SK-N-SH (cell line): ENCODE data around the gene SBF2.
"Not testable (repeated sequence)": the region's sequence is repeated elsewhere in the genome, so short reads cannot be mapped to it uniquely, and the experiment has no call there.

ENCODE experiments used
- CTCF ChIP-seq: fragments of 200-600 bp; sonication (generic); IDR thresholded peaks from 2 replicates; pipeline ENCODE4 v1.6.1; 2017; ENCODE audit warnings: antibody characterized with exemption, mild to moderate bottlenecking, moderate library complexity
- EP300 ChIP-seq, 2 experiments: IDR thresholded peaks; 2 replicates each; pipeline versions ENCODE4 v1.4.0 to v1.6.1; 2012; ENCODE audit warnings: borderline replicate concordance in 1 of 2, low read depth in 1 of 2, low read length in 1 of 2
- EZH2phosphoT487 ChIP-seq: fragments of 200-600 bp; sonication (generic); IDR thresholded peaks from 2 replicates; pipeline ENCODE4 v1.6.1; 2017; ENCODE audit warnings: low read depth, mixed run types, mild to moderate bottlenecking, antibody characterized with exemption, moderate library complexity, borderline replicate concordance
- JUND ChIP-seq: IDR thresholded peaks from 2 replicates; pipeline ENCODE4 v1.4.0; 2012
- MAX ChIP-seq: IDR thresholded peaks from 2 replicates; pipeline ENCODE4 v1.4.0; 2012; ENCODE audit warnings: low read depth
- POLR2AphosphoS5 ChIP-seq: IDR thresholded peaks from 2 replicates; pipeline ENCODE4 v1.6.1; 2012; ENCODE audit warnings: low read depth, low read length
- RXRA ChIP-seq: IDR thresholded peaks from 2 replicates; pipeline ENCODE4 v1.4.0; 2012; ENCODE audit warnings: low read depth, mild to moderate bottlenecking, borderline replicate concordance
- SMC3 ChIP-seq: IDR thresholded peaks from 2 replicates; pipeline ENCODE4 v1.6.1; 2012; ENCODE audit warnings: low read depth, low read length, improper control_type of control experiment
- TAF1 ChIP-seq: IDR thresholded peaks from 2 replicates; pipeline ENCODE4 v1.6.1; 2012; ENCODE audit warnings: low read depth, mild to moderate bottlenecking, low read length, moderate library complexity, borderline replicate concordance
- TF ChIP-seq, protein P1 (sequence below): IDR thresholded peaks from 2 replicates; pipeline ENCODE4 v1.6.1; 2012; ENCODE audit warnings: mild to moderate bottlenecking, low read depth, low read length, moderate library complexity

GRCh38 chr11:10133251-10133650 is 160.8 kb downstream of the SBF2 start:
- not testable (repeated sequence) for TF ChIP-seq CTCF; SMC3; EZH2phosphoT487; TAF1; EP300 (IDR thresholded peaks at IDR 0.05; ENCODE audit: borderline replicate concordance in 1 of 2, low read depth in 1 of 2, low read length in 1 of 2); MAX; JUND; POLR2AphosphoS5; RXRA
- TF ChIP-seq, protein P1, sequence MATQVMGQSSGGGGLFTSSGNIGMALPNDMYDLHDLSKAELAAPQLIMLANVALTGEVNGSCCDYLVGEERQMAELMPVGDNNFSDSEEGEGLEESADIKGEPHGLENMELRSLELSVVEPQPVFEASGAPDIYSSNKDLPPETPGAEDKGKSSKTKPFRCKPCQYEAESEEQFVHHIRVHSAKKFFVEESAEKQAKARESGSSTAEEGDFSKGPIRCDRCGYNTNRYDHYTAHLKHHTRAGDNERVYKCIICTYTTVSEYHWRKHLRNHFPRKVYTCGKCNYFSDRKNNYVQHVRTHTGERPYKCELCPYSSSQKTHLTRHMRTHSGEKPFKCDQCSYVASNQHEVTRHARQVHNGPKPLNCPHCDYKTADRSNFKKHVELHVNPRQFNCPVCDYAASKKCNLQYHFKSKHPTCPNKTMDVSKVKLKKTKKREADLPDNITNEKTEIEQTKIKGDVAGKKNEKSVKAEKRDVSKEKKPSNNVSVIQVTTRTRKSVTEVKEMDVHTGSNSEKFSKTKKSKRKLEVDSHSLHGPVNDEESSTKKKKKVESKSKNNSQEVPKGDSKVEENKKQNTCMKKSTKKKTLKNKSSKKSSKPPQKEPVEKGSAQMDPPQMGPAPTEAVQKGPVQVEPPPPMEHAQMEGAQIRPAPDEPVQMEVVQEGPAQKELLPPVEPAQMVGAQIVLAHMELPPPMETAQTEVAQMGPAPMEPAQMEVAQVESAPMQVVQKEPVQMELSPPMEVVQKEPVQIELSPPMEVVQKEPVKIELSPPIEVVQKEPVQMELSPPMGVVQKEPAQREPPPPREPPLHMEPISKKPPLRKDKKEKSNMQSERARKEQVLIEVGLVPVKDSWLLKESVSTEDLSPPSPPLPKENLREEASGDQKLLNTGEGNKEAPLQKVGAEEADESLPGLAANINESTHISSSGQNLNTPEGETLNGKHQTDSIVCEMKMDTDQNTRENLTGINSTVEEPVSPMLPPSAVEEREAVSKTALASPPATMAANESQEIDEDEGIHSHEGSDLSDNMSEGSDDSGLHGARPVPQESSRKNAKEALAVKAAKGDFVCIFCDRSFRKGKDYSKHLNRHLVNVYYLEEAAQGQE, result not testable (repeated sequence)
